WTC11 (cell line): Measurements from ENCODE around the gene AGAP1. TPM values are rescaled to one million over a fixed set of nuclear protein-coding genes. Genes with fewer than 3 reads are reported as not detected.

Experiments
- ATAC-seq: fragments of 200-7000 bp; cut with Tn5 transposase; 2 replicates; pipeline ENCODE4 v1.10.0; 2021; ENCODE audit warnings: mild to moderate bottlenecking, moderate library complexity
- CTCF ChIA-PET: fragments of 300-600 bp; sonication (Branson Sonifier 250); formaldehyde crosslinking; loops from one replicate; lab custom pipeline; 2021; ENCODE audit warnings: antibody characterized with exemption; lab: Charles Lee
- POLR2A ChIA-PET: fragments of 350-600 bp; sonication (Branson Sonifier 250); formaldehyde crosslinking; loops from one replicate; lab custom pipeline; 2021; ENCODE audit warnings: antibody characterized with exemption; lab: Charles Lee
- DNase-seq: peaks from one replicate; pipeline ENCODE4 v3.0.0; 2021; ENCODE audit warnings: low spot score
- H3K27ac Mint-ChIP-seq: 2 replicates; pipeline ENCODE4 v1.8.0; 2021; ENCODE audit warnings: mixed read lengths
- H3K27me3 Mint-ChIP-seq: 2 replicates; pipeline ENCODE4 v1.8.0; 2021; ENCODE audit warnings: low read depth, mild to moderate bottlenecking, moderate library complexity, mixed read lengths
- H3K36me3 Mint-ChIP-seq: 2 replicates; pipeline ENCODE4 v1.8.0; 2021; ENCODE audit warnings: mixed read lengths
- H3K4me1 Mint-ChIP-seq: 2 replicates; pipeline ENCODE4 v1.8.0; 2022; ENCODE audit warnings: mixed read lengths
- H3K4me3 Mint-ChIP-seq: 2 replicates; pipeline ENCODE4 v1.8.0; 2021; ENCODE audit warnings: mild to moderate bottlenecking, moderate library complexity, mixed read lengths
- H3K9me3 Mint-ChIP-seq: 2 replicates; pipeline ENCODE4 v1.8.0; 2021; ENCODE audit warnings: mixed read lengths
- ATF1 ChIP-seq: sonication (generic); formaldehyde crosslinking; IDR thresholded peaks from 2 replicates; pipeline ENCODE4 v1.8.1; 2023; ENCODE audit warnings: mild to moderate bottlenecking, moderate library complexity, missing genetic modification reagents
- FOXK1 ChIP-seq: sonication (generic); formaldehyde crosslinking; IDR thresholded peaks from 2 replicates; pipeline ENCODE4 v1.8.0; 2022; ENCODE audit warnings: mild to moderate bottlenecking, moderate library complexity, missing genetic modification reagents
- HMGXB4 ChIP-seq: sonication (generic); formaldehyde crosslinking; IDR thresholded peaks from 2 replicates; pipeline ENCODE4 v1.8.1; 2023; ENCODE audit warnings: mild to moderate bottlenecking, moderate library complexity, missing genetic modification reagents
- IRF1 ChIP-seq: sonication (generic); formaldehyde crosslinking; IDR thresholded peaks from 2 replicates; pipeline ENCODE4 v1.8.0; 2023; ENCODE audit warnings: missing genetic modification reagents
- NFE2L1 ChIP-seq: sonication (generic); formaldehyde crosslinking; IDR thresholded peaks from 2 replicates; pipeline ENCODE4 v1.8.1; 2023; ENCODE audit warnings: missing genetic modification reagents
- NFYB ChIP-seq: sonication (generic); formaldehyde crosslinking; conservative IDR thresholded peaks from 2 replicates; pipeline ENCODE4 v1.8.0; 2022; ENCODE audit warnings: low read depth, missing genetic modification reagents
- NR3C1 ChIP-seq: sonication (generic); formaldehyde crosslinking; conservative IDR thresholded peaks from 2 replicates; pipeline ENCODE4 v1.8.1; 2023; ENCODE audit warnings: low read depth, mild to moderate bottlenecking, missing genetic modification reagents
- RELA ChIP-seq: sonication (generic); formaldehyde crosslinking; IDR thresholded peaks from 2 replicates; pipeline ENCODE4 v1.8.1; 2022; ENCODE audit warnings: missing genetic modification reagents, mild to moderate bottlenecking, borderline replicate concordance
- TCF7 ChIP-seq: sonication (generic); formaldehyde crosslinking; IDR thresholded peaks from 2 replicates; pipeline ENCODE4 v1.8.0; 2022; ENCODE audit warnings: mild to moderate bottlenecking, low read depth, missing genetic modification reagents, moderate library complexity
- ZNF263 ChIP-seq: sonication (generic); formaldehyde crosslinking; IDR thresholded peaks from 2 replicates; pipeline ENCODE4 v1.8.1; 2022; ENCODE audit warnings: low read depth, mild to moderate bottlenecking, moderate library complexity, missing genetic modification reagents
- ZNF423 ChIP-seq: fragments of 250-450 bp; sonication (Bioruptor Pico); IDR thresholded peaks from 2 replicates; pipeline ENCODE4 v2.1.2; 2022; ENCODE audit warnings: mild to moderate bottlenecking, moderate library complexity
- ZNF671 ChIP-seq: fragments of 250-450 bp; sonication (Bioruptor Pico); IDR thresholded peaks from 2 replicates; pipeline ENCODE4 v1.8.0; 2021; ENCODE audit warnings: mild to moderate bottlenecking
- total RNA-seq: library from RNA; stranded (reverse); gene quantifications from 3 replicates; pipeline ENCODE4 v1.2.3, GENCODE V29; 2021
- TF ChIP-seq, protein P1 (sequence below): fragments of 250-450 bp; sonication (Bioruptor Pico); IDR thresholded peaks from 2 replicates; pipeline ENCODE4 v1.9.0; 2021; ENCODE audit warnings: mild to moderate bottlenecking, borderline replicate concordance
- TF ChIP-seq, protein P2 (sequence below): sonication (generic); formaldehyde crosslinking; conservative IDR thresholded peaks from 2 replicates; pipeline ENCODE4 v1.8.1; 2023; ENCODE audit warnings: mild to moderate bottlenecking, low read depth, missing genetic modification reagents, moderate library complexity
- TF ChIP-seq, protein P3 (sequence below): sonication (generic); formaldehyde crosslinking; IDR thresholded peaks from 2 replicates; pipeline ENCODE4 v1.8.0; 2022; ENCODE audit warnings: missing genetic modification reagents

AGAP1 gene
- total RNA-seq, 1 experiment from 2014 or later = 49.3 TPM

DNA sequence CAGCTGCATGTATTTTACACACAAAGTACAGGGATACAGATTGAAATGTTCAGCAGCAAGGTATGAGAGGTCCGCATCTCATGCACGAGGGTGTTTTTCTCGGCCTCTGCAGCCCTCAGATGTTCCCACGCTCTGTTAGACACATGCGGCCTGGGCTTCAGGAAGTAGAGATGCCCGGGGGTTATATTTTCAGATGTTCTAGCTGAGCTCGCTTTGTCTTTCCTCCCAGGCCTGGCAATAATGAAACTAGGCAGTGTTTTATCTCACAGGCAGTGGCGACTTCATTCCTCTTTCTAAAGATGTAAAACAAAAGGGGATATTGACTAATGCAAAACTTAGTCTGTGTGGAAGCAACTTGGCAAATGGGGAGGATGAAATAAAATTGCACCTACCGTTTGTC, 483.6 kb downstream of the AGAP1 start (continued):
- TF ChIP-seq, protein P1, sequence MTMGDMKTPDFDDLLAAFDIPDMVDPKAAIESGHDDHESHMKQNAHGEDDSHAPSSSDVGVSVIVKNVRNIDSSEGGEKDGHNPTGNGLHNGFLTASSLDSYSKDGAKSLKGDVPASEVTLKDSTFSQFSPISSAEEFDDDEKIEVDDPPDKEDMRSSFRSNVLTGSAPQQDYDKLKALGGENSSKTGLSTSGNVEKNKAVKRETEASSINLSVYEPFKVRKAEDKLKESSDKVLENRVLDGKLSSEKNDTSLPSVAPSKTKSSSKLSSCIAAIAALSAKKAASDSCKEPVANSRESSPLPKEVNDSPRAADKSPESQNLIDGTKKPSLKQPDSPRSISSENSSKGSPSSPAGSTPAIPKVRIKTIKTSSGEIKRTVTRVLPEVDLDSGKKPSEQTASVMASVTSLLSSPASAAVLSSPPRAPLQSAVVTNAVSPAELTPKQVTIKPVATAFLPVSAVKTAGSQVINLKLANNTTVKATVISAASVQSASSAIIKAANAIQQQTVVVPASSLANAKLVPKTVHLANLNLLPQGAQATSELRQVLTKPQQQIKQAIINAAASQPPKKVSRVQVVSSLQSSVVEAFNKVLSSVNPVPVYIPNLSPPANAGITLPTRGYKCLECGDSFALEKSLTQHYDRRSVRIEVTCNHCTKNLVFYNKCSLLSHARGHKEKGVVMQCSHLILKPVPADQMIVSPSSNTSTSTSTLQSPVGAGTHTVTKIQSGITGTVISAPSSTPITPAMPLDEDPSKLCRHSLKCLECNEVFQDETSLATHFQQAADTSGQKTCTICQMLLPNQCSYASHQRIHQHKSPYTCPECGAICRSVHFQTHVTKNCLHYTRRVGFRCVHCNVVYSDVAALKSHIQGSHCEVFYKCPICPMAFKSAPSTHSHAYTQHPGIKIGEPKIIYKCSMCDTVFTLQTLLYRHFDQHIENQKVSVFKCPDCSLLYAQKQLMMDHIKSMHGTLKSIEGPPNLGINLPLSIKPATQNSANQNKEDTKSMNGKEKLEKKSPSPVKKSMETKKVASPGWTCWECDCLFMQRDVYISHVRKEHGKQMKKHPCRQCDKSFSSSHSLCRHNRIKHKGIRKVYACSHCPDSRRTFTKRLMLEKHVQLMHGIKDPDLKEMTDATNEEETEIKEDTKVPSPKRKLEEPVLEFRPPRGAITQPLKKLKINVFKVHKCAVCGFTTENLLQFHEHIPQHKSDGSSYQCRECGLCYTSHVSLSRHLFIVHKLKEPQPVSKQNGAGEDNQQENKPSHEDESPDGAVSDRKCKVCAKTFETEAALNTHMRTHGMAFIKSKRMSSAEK (CRISPR knock-in tag) = no peak
- TF ChIP-seq FOXK1 (CRISPR knock-in tag) = no peak
- no peak for TF ChIP-seq TCF7

DNA sequence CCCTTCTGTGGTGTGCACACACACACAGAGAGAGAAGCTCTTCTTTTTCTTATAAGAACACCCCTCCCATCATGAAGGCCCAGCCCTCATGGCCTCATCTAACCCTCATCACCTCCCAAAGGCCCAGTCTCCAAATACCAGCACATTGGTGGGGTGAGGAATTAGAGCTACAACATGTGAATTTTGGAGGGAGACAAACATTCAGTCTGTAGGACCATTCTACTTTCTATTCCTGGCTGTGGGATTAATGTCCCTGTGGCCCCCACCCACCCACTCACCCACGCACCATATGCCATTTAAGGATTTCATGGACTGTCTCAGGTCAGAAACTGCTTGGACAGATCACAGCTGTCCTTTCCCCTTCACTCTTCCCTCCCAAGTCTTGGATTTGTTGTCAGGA, 484.2 kb downstream of the AGAP1 start:
- Mint-ChIP-seq H3K27ac (no peak overlapping the region), H3K9me3 (no peaks in the 10 kb centered on the region), H3K36me3 (peaks cover 15% of the 10 kb centered on the region), H3K27me3 (no peaks in the 10 kb centered on the region), H3K4me3 (no peak overlapping the region), H3K4me1 (peaks cover 11% of the 10 kb centered on the region)
- ChIA-PET POLR2A (no interaction called here), CTCF (interaction anchor here (1.2 to 1.6 kb wide), 2 partner anchors 199 to 203 kb away, joined by 3 to 5 read pairs; no protein-coding TSS in a partner anchor)
- ATAC-seq = no peak
- TF ChIP-seq ATF1 = no peak
- no peak for TF ChIP-seq RELA (CRISPR knock-in tag)
- TF ChIP-seq ZNF423 (CRISPR knock-in tag) = no peak
- TF ChIP-seq NFYB = no peak
- TF ChIP-seq NFE2L1 (CRISPR knock-in tag) = no peak
- TF ChIP-seq NR3C1 (CRISPR knock-in tag) = no peak
- TF ChIP-seq, protein P2, sequence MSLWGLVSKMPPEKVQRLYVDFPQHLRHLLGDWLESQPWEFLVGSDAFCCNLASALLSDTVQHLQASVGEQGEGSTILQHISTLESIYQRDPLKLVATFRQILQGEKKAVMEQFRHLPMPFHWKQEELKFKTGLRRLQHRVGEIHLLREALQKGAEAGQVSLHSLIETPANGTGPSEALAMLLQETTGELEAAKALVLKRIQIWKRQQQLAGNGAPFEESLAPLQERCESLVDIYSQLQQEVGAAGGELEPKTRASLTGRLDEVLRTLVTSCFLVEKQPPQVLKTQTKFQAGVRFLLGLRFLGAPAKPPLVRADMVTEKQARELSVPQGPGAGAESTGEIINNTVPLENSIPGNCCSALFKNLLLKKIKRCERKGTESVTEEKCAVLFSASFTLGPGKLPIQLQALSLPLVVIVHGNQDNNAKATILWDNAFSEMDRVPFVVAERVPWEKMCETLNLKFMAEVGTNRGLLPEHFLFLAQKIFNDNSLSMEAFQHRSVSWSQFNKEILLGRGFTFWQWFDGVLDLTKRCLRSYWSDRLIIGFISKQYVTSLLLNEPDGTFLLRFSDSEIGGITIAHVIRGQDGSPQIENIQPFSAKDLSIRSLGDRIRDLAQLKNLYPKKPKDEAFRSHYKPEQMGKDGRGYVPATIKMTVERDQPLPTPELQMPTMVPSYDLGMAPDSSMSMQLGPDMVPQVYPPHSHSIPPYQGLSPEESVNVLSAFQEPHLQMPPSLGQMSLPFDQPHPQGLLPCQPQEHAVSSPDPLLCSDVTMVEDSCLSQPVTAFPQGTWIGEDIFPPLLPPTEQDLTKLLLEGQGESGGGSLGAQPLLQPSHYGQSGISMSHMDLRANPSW (CRISPR knock-in tag) = no peak
- TF ChIP-seq ZNF671 (CRISPR knock-in tag) = no peak
- no peak for DNase-seq

- no peak for TF ChIP-seq HMGXB4 (CRISPR knock-in tag)
- no peak for TF ChIP-seq IRF1 (CRISPR knock-in tag)
- no peak for TF ChIP-seq ZNF263 (CRISPR knock-in tag)
- TF ChIP-seq, protein P3, sequence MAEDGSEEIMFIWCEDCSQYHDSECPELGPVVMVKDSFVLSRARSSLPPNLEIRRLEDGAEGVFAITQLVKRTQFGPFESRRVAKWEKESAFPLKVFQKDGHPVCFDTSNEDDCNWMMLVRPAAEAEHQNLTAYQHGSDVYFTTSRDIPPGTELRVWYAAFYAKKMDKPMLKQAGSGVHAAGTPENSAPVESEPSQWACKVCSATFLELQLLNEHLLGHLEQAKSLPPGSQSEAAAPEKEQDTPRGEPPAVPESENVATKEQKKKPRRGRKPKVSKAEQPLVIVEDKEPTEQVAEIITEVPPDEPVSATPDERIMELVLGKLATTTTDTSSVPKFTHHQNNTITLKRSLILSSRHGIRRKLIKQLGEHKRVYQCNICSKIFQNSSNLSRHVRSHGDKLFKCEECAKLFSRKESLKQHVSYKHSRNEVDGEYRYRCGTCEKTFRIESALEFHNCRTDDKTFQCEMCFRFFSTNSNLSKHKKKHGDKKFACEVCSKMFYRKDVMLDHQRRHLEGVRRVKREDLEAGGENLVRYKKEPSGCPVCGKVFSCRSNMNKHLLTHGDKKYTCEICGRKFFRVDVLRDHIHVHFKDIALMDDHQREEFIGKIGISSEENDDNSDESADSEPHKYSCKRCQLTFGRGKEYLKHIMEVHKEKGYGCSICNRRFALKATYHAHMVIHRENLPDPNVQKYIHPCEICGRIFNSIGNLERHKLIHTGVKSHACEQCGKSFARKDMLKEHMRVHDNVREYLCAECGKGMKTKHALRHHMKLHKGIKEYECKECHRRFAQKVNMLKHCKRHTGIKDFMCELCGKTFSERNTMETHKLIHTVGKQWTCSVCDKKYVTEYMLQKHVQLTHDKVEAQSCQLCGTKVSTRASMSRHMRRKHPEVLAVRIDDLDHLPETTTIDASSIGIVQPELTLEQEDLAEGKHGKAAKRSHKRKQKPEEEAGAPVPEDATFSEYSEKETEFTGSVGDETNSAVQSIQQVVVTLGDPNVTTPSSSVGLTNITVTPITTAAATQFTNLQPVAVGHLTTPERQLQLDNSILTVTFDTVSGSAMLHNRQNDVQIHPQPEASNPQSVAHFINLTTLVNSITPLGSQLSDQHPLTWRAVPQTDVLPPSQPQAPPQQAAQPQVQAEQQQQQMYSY (CRISPR knock-in tag) = no peak
- Mint-ChIP-seq H3K4me1 (peaks cover 11% of the 10 kb centered on the region), H3K9me3 (no peaks in the 10 kb centered on the region), H3K4me3 (no peak overlapping the region), H3K27me3 (no peaks in the 10 kb centered on the region), H3K27ac (peak overlapping the region; percentile 44; the same call in 1 of the 2 replicates), H3K36me3 (peaks cover 13% of the 10 kb centered on the region)
- ChIA-PET POLR2A (no interaction called here), CTCF (interaction anchor here (2.7 kb wide), 1 partner anchor 202 kb away, joined by 10 read pairs; no protein-coding TSS in a partner anchor)
- DNase-seq (no peak), ATAC-seq (no peak)
Observed at GRCh38 chr2:235979037-235979436, 485.2 kb downstream of the AGAP1 start.
